Activated T-cell treated with anti-CD3 and anti-CD28 coated beads for 24 hours (primary cell): Measurements from ENCODE around the gene C6orf136.
A peak's percentile ranks its signal among the peaks of the same experiment; 100 is the strongest.
"Not testable (repeated sequence)": the region's sequence is repeated elsewhere in the genome, so short reads cannot be mapped to it uniquely, and the experiment has no call there.

Experiments used
- DNase-seq: peaks from one replicate; pipeline ENCODE4 v3.0.0-alpha.2; 2020; ENCODE audit warnings: low read depth

Gene C6orf136

DNA sequence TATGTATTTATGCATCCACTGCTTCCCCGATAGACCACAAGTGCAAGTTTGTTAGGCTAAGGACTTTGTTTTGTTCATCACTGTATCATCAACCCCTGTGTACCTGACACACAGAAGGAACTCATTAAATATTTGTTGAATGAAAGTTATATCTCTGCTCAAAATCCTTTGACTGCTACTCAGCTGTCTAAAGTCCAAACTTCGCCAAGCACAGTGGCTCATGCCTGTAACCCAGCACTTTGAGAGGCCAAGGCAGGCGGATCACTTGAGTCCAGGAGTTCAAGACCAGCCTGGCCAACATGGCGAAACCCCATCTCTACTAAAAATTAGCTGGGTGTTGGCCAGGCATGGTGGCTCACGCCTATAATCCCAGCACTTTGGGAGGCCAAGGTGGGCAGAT lies 11.0 kb downstream of the C6orf136 start:
- DNase-seq = not testable (repeated sequence)

DNA sequence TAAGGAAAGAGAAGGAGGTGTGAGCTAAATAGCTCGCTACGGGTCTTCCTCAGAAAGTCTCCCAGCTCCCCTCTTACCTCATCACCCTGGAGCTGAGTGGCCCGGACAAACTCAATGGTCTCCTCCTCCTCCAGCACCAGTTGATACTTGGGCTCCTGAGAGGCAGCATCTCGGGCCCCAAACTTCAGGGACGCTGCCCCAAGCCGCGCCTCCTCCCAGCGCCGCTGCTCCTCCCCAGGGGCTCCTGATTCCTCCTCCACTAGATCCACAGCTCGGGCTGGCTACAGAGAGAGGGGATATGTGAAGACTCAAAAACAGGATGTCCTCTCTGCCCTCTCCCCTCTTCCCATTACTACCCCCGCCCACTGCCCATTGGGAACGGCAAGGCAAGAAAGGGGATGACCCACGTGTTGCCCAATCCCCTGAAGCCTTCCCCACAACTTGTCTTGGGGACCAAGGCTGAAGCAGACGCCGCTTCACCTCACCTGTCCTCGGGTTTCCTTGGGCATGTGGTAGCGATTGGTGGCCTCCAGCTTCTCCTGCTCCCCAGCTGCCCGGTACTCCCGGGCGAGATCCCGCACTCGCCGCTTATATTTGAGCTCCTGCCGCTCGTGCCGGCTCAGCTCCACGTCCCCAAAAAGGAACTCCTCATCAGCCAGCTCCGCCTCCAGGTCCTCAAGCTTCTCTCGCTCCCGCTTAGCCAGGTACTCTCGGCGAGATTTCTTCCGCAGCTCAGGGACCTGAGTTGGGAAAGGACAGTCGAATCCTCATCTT lies 18.2 kb downstream of the C6orf136 start:
- no peak for DNase-seq

DNA sequence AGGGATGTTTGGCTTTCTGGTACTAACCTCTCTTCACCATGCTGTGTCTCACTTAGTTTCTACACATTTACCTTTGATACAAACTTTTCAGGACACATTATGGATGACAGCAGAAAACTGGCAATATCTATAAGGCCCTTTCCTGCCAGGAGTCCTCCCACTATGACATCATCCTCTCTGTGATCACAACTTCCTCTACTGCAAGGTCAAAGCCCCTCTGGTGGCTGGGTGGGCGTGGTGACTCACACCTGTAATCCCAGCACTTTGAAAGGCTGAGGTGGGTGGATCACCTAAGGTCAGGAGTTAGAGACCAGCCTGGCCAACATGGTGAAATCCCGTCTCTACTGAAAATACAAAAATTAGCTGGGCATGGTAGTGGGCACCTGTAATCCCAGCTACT lies 19.4 kb downstream of the C6orf136 start:
- not testable (repeated sequence) for DNase-seq

DNA sequence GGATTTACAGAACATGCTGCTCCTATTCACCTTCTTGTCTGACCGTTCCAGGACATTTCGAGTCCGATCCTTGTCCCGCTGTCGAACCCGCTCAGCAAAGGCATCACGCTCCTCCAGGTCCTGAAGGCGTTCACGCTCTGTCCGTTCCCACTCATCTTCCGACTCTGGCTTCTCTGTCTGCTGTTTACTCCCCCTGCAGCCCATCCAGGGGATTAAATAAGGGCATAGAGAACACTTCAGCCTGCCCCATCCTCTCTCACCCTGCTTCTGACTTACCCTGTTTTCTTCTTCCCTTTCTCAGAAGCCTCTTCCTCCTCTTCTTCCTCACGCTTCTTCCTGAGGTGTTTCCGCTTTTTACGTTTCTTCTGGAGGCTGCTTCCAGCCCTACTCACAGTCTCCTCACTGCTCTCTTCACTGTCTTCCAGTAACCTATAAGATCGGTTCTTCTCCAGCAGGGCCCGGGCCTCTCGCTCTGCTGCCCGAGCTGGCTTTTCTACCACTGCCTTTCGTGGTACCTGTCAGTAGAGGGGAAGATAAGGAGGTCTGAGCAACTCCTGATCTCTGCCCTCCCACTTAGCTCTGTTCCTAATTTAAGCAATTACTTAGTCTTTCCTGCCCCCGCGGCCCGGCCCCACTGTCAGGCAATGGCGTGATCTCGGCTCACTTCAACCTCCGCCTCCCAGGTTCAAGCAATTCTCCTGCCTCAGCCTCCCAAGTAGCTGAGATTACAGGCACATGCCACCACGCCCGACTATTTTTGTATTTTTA lies 24.0 kb downstream of the C6orf136 start:
- DNase-seq = no peak

DNA sequence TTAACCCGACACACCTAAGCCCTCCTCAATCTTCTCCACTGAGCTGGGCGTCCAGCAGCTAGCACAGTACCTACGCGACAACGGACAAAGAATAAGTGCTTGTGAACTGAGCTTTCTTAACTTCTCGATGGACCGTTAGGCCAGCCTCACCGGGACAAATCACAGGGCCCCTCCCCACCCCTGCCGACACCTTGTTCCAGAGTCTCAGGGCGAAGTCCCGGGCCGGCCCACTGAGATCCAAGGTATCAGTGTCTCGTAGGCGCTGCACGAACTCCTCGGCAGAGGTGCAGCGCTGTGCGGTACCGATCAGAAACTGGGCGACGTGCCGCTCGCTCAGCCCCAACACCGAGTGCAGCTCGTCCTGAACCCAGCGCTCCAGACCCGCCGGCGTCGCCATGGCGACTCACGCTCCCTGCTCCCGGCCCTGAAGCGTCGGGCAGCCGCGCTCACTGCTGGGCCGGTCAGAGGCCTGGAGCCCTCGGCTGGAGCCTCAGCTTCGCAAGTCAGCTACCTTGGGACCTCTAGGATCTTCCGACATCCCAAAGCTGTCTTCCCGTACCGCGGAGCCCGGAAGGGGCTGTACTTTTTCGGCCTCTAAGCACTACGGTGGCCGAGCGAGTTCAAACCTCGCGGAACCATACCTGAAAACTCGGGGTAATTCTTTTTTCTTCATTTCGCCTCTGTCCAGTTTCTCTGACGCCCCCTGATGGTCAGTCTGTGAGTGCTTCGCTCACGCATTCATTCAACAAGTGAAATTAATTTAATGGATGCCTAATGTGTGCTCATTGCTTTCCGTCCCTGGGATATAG lies 25.7 kb downstream of the C6orf136 start, which contains the start of gene DHX16:
DHX16 (minus strand) TSS at position 562 of the 809 bp plus-strand sequence; CDS start at position 397, 165 bp downstream.
- peak; percentile 88 for DNase-seq

DNA sequence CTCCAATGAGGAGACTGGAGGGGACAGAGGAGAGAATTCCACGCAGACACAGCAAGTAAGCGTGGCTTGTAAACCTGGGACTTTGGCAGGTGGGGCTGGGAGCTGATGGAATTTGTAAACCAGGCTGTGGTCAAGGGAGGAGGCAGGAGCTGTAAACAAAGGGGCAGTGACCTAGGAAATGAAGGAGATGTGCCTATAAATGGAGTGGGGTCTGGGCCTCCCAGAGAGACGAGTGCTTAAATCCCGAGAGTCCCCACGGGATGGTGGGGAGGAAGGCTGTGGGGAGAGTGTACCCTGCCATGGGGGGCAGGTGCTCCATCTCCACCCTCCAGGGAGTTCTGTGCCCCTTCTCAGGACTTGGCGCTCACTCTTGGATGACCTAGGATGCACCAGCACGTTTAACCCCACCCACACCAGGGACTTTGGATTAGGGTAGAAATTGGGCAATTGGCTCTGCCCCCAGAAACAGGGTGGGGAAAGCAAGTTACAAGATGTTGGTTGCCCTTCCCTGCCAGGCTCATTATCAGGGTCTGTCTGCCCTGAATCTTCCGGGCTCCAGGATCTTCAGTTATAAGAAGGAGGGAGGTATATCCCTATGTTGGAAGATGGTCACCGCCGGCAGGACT lies 29.8 kb downstream of the C6orf136 start:
- DNase-seq = no peak

DNA sequence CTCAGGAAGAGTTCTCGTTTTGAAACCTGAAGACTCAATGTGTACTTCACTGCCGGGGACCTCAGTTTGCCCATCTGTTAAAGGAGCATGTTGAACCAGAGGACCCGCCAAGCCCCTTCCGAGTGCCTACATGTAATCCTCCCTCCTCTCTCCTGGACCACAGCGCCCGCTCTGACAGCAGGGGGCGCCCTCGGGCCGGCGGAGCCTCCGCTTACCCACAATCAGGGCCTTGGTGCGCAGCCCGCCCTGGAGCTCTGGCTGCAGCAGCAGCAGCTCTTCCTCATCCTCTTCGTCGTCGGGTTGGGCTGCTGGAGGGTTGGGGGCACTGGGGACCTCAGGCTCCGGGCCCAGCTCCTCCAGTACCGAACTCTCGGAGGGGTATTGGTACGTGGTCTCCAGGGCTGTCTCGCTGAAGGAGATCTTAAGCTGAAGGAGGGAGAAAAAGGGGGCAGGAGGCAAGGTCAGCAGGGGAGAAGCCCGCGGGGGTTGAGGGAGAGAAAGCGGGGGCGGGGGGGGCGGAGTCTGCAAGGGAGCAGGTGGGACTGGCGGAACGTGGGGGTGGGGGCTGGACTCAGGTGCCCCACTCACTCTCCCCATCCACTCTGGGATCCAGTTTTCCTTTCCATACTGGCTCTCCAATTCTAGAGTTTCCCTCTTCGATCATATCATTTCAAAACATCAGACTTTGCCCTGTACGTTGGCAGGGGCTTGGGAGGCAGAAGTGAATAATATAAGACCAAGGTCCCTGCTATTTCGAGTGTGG lies 32.2 kb downstream of the C6orf136 start:
- DNase-seq = peak; percentile 89

DNA sequence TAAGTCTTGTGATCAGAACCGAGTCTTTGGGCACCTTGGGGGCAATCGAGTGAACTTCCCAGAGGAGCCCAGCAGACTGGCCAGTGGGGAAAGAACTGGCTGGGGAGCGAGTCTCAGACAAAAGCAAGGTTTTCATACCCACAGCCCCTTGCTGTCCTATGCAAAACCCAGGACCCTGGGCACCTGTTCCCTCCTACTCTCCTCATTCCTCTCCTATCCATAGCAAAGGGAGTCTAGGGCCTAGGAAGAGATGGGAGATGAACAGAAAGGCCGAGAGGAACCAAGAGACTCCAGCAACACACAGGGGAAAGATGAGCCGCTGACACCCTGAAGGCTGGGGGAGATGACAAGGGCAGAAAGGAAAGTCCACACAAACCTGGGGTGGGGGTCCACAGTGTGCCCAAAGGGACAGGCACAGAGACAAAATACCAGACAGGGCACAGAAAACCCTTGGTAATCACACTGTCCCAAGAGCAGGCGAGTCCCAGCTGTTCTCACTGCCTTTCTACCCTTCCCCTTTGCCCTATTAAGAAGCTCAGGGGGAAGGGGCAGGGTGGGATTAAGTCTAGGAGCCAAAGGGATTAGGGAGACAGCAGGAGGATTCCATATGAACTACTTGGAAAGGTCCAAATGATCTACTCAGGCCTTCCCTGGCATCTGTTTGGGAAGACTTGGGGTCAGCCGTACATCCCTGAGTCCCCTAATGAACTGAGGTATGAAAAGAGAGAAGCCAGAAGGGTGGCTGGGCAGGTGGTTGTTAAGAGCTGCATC lies 33.0 kb downstream of the C6orf136 start:
- DNase-seq = no peak

DNA sequence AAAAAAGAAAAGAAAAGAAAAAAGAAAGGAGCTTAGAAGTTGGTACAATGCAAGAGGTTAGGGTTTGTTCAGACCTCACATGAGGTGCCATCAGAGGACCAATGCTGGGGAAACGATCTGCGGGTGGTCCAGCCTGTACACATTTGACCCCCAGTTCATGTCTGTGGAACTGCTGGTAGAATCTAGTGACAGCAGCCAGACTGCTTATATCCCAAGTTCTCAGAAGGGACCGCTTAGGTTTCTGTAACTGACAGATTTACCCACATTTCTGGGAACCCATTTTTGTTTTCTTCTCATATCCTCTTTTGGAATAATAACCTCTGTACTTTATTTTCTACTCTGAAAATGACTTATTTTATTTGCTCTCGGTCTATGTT lies 34.8 kb downstream of the C6orf136 start:
- no peak for DNase-seq

DNA sequence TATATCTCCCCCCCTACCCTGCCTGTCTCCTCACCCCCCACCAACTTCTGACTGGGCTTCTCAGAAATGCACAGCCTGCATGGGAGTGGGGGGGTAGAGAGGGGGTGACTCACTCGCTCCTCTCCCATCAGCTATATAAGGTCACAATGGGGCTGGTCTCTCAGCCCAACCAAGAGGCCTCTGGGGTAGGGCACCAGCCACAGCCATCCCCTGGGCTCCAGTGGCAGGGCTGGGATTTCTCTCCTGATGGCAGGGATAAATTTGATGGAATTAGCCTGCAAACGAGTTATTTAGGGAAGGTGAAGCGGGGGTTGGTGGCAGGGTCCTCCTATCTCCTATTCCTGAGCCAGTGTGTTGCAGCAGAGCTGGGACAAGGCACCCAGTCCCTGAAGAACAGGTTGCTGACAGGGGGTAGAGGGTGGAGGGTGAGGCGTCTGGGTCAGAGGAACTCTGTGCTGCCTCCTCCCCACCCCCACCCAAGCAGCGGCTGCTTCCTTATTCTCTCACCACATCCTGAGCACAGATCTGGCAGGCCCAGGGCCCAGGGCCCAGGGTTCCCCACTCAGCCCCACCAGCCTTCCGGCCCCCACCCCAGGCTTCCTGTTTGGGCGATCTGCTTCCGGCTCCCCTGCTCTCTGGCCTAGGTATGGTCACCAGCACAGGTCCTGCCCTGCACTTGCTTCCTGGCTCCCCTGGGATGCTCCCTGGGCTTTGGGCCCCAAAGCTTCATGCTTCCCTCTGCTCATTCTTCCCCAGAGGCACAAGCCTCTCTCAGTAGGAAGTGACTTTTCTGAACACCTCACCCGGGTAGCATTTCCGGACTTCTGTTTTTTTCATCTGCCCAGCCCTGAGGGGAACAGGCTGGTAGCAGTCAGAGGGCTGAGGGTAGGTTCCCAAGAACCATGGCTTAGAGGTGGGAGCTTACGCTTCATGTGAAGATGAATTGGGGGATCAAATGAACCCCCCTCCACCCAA lies 35.5 kb downstream of the C6orf136 start:
- DNase-seq = peak; percentile 78

DNA sequence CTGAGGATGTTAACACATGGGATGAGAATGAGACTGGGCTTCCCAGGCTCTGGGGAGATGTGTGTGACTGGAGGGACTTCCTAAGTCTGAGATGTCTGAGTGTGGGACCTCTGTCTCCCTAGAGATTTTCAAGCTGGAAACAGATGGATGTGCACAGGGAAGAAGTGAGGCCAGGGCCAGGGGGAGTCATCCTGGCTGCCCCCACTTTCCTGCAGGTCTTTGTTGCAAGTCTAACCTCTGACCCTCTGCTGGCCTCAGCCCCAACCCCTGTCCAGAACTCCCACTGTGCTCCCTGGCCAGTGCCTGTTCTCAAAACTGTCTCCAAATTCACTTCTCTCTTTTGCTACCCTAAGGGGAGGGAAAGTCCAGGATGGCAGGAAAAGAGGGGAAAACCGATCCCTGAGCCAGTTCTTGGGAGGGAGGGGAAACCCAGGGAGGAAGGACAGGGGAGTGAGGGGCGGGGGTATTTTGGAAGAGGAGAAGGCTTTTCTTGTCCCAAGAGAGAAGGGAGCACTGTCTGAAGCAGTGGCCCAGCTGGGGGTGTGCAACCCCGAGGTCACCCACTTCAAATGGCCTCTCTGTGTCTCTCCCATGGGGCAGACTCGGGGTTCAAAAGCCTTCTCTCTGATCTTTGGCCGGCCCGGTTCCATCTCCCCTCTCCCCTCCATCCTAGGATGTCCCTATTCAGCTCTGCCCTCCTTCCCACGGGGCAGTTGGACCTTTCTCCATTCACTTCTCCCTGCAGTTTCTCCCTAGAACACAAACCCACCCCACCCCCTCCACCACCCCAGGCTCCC lies 36.4 kb downstream of the C6orf136 start:
- no peak for DNase-seq

DNA sequence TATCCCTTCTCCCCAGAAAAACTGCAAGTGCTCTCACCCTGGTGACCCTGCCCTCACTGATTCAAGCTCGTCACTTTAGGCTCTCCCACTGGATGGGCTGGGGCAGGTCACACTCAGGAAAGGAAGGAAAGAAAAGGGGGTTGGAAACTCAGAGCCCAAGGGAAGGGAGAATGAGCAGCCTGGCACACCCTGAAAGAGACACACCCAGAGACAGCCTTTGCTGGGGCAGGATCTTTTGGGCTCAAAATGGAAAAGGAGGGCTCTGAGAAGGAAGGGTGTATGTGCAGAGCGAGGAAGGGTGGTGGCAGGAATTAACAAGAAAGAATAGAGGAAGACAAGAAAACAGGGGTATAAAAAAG lies 37.0 kb downstream of the C6orf136 start:
- DNase-seq = no peak

DNA sequence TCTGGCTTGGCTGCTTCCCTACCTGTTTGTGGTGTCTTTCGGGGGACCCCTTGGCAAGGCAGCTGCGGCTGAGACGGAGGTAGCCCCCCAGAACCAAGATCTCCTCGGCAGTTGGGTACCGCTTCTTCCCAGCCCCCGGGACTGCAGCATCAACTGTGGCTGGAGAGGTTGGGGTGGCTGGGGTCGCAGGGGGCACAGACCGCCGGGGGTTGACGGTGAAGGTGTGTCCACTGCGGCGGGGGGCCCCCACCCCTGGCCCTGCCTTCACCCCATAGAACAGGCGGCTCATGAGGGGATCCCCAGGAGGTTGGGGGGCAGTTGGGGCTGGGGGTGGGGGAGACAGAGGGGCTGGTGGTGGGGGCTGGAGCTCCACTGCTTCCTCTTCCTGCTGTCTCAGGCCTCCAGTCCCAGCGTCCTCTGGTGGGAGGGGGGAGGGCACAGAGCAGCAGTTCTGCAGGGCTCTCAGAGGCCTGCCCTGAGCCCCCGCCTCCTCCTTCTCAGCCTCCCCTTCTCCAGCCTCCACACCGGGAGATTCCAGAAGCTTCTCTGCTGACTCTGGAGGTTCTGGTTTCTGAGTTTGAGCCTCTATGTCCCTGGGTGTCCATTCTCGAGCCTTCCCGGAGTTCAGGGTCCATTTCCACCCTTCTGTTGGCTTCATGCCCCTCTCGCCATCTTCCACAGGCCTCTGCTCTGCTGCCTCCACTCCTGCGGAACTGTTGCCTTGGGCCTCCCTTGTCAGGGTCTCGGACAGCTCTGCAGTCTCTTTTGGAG lies 37.6 kb downstream of the C6orf136 start:
- DNase-seq = peak; percentile 40

DNA sequence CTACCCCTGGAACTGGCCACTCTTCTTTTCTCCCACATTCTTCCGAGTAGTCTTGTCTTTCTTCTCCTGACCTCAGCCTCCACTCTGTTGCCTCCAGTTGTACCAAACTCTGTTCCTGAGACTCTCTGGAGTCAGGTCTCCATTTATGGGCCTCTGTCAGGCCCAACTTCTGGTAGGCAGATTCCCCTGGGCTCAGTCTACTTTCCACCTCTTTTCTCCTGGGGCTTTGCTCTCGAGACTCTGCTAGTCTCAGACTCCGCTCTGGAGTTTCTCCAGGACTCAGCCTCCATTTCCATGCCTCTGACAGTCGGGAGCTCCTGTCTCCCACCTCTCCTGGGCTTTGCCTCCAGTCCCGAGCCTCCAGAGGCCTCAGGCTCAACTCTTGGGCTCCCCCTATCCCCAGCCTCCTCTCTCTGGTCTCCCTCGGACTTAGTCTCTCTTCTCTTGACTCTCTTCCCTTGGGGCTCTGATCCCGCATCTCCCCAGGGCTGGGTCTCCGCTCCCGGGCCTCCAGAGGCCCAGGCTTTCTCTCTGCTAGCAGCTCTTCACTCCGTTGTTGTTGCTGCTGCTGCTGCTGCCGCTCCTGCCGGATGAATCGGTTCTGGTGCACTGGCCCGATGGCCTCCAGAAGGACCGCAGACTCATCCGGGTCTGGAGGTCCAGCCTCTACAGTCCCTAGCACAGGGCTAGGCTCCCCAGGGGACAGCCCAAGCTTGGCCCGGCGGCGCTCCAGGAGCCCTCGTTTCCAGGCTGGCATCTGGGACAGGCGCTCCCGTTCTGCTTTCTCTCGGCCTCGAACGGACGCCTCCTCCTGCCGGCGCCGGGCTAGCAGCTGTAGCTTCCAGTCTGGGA lies 38.5 kb downstream of the C6orf136 start:
- DNase-seq = no peak

DNA sequence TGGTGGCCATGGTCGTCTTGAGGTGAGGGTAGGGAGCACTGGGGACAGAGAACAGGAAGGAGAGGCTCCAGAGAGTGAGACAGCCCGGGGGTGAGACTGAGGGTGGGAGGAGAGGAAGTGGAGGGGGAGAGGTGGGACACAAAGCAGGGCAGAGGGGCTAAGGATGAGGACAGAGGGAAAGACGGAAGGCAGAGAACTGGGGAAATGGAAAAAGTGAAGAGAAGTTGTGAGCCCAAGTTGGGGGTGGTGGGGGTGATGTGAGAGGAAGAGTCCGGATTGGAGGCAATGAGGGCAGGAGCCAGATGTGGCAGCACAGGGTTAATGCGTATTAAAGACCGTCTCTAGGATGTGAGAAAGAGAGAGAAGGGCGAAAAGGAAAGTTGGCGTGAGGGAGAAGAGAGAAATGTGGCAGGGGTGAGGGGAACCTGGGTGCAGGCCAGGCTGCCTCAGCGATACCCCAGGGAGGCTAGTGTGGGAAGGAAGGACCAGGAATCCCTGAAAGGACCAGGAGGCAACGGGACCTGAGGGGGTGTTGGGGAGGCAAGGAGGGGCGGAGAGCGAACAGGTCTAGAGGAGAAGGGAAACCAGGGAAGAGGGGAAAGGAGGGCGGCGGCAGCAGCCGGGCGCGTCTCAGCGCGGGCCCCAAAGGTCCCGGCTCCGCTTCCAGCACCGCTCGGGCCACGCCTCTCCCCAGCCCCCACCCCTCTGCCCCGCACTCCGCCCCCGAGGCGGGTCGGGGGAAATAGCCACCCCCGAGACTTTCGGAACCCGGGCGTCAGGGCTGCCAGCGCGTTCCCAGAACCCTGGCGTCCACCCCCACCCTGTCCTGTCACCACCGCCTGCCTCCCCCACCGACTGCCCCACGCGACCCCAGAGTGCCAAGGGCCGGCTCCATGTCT lies 39.3 kb downstream of the C6orf136 start, which contains the start of gene PPP1R18:
PPP1R18 (minus strand) TSS at position 637 of the 899 bp plus-strand sequence; CDS start at position 10, 627 bp downstream.
- DNase-seq = peak; percentile 84
